ENCODE measurements around the gene GUCD1.

The GUCD1 gene

DNA sequence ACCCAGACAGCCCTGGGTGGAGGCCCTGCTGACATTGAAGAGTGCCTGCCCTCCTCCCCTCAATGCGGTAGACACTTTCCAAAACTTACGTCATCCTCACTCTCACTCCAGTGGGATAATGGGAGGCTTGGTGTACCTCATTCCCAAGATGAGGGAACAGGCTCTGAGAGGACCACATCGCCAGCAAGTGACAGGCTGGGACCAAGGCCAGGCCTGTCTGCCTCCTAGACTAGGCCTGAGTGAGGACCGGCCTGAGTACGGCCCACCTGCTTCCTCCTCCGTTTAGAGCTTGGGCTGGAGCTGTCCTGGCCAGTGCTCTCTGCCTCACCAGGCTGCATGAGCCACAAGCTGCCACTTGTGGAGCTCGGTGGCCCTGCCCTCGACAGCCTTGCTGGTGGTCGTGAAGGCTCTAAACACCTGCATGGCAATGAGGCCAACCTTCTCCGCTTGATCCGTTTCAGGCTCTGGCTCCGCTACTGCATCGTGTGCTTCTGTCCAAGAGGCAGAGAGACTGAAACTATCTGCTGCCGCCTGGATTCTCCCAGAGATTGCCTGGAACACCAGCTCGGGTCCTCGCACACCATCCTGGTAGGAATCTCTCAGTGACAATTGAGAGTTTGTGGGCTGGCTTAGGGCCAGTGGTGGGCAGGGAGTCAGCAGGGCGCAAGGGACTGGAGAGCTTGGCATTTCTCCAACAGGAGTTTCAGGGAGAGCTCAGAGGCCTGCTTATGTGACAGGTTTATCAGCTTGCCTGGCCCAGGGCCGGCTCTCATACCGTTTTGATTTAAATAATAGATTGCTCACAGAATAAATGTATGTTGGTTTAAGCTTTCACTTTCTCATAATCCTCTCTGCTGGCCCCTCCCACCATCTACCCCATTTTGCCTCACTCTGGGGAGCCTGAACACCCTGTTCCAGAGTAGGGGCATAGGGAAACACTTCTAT, 28.6 kb upstream of the GUCD1 start:
- DNase-seq (ENCODE audit: low spot score), result no peak
- Histone ChIP-seq H3K4me1 (ENCODE audit: insufficient read depth, poor library complexity, severe bottlenecking) (peaks cover 25% of the 10 kb centered on the region), H3K4me3 (ENCODE audit: severe bottlenecking) (no peak overlapping the region), H3K36me3 (ENCODE audit: low read depth) (no peaks in the 10 kb centered on the region), H3K27me3 (ENCODE audit: insufficient read depth, poor library complexity, severe bottlenecking) (no peaks in the 10 kb centered on the region), H3K9me3 (ENCODE audit: severe bottlenecking) (no peaks in the 10 kb centered on the region), H3K27ac (ENCODE audit: poor library complexity, severe bottlenecking) (no peak overlapping the region)
- ATAC-seq (ENCODE audit: low read depth), result no peak
- TF ChIP-seq, protein P1, sequence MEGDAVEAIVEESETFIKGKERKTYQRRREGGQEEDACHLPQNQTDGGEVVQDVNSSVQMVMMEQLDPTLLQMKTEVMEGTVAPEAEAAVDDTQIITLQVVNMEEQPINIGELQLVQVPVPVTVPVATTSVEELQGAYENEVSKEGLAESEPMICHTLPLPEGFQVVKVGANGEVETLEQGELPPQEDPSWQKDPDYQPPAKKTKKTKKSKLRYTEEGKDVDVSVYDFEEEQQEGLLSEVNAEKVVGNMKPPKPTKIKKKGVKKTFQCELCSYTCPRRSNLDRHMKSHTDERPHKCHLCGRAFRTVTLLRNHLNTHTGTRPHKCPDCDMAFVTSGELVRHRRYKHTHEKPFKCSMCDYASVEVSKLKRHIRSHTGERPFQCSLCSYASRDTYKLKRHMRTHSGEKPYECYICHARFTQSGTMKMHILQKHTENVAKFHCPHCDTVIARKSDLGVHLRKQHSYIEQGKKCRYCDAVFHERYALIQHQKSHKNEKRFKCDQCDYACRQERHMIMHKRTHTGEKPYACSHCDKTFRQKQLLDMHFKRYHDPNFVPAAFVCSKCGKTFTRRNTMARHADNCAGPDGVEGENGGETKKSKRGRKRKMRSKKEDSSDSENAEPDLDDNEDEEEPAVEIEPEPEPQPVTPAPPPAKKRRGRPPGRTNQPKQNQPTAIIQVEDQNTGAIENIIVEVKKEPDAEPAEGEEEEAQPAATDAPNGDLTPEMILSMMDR (IDR thresholded peaks at IDR 0.05; ENCODE audit: poor library complexity, severe bottlenecking), result no peak

DNA sequence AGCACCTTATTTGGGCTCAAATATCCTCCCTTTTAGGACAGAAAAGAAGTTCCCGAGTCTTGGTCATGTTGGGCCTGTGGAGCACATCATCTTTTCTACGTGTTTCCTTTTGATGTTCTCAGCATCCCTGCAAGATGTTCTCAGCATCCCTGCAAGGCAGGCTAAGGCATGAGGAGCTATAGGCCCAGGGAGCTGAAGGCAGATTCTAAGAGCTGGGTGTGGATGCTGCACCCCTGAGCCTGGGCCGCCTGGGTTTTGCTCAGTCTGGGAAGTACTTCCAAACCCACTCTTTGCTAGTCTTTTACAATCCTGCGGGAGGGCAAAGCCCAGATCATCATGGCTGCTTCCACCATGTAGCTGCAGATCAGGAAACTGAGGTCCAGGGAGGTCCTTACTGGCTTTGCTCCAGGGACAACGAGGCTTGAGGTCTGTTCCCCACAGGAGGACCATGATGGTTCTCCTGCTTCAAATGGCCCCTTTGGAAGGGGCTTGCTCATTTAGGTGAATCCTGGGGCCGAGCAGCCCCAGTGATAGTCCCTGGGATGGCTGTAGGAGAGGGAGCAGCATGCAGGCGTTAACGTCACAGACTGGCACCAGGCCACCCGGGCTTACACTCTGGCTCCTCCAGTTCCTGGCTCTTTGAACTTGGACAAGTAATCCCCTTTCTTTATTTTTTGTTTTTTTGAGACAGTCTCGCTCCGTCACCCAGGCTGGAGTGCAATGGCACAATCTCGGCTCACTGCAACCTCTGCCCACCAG, 27.3 kb upstream of the GUCD1 start:
- H3K36me3 ChIP-seq (ENCODE audit: low read depth), result peaks cover 5% of the 10 kb centered on the region; the same call in 1 of the 2 replicates
- no peak for DNase-seq (ENCODE audit: low spot score)
- TF ChIP-seq, protein P1 (IDR thresholded peaks at IDR 0.05; ENCODE audit: poor library complexity, severe bottlenecking), result no peak
- no peak overlapping the region for H3K4me3 ChIP-seq (ENCODE audit: severe bottlenecking)
- H3K9me3 ChIP-seq (ENCODE audit: severe bottlenecking), result no peaks in the 10 kb centered on the region
- ATAC-seq (ENCODE audit: low read depth), result no peak
- peaks cover 32% of the 10 kb centered on the region for H3K4me1 ChIP-seq (ENCODE audit: insufficient read depth, poor library complexity, severe bottlenecking)
- H3K27me3 ChIP-seq (ENCODE audit: insufficient read depth, poor library complexity, severe bottlenecking), result no peaks in the 10 kb centered on the region
- no peak overlapping the region for H3K27ac ChIP-seq (ENCODE audit: poor library complexity, severe bottlenecking)

DNA sequence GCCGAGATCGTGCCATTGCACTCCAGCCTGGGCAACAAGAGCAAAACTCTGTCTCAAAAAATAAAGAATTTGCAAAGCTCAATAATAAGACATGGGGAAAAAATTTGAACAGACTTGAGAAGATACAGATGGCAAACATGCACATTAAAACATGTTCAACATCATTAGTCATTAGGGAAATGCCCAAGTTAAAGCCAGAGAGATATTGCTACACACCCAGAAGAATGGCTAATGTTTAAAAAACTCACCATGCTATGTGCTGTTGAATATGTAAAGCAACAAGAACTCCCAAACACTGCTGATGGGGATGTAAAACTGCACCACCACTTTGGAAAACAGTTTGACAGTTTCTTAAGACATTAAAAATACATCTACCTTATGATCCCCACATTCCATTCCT, 25.3 kb upstream of the GUCD1 start:
- H3K27me3 ChIP-seq (ENCODE audit: insufficient read depth, poor library complexity, severe bottlenecking), result no peaks in the 10 kb centered on the region
- H3K4me1 ChIP-seq (ENCODE audit: insufficient read depth, poor library complexity, severe bottlenecking), result peaks cover 32% of the 10 kb centered on the region
- peaks cover 12% of the 10 kb centered on the region; the same call in 1 of the 2 replicates for H3K36me3 ChIP-seq (ENCODE audit: low read depth)
- no peak overlapping the region for H3K4me3 ChIP-seq (ENCODE audit: severe bottlenecking)
- no peaks in the 10 kb centered on the region for H3K9me3 ChIP-seq (ENCODE audit: severe bottlenecking)
- no peak for DNase-seq (ENCODE audit: low spot score)
- ATAC-seq (ENCODE audit: low read depth), result peak; percentile 56
- TF ChIP-seq, protein P1 (IDR thresholded peaks at IDR 0.05; ENCODE audit: poor library complexity, severe bottlenecking), result no peak
- peak overlapping the region; percentile 85 for H3K27ac ChIP-seq (ENCODE audit: poor library complexity, severe bottlenecking)

DNA sequence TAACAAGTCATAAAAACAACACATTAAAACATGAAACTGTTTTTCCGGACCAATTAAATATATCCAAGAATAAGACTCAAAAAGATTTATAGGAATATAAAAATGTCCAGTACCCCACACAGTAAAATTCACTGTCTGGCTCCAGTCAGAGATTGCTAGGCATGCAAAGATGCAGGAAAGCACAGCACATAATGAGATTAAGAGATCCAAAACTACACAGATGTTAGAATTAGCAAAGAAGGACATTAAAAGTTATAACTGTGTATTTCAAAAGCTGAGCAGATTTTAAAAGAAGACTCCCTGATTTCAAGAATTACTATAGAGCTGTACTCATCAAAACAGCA, 24.3 kb upstream of the GUCD1 start:
- TF ChIP-seq, protein P1 (IDR thresholded peaks at IDR 0.05; ENCODE audit: poor library complexity, severe bottlenecking), result no peak
- peaks cover 32% of the 10 kb centered on the region for H3K4me1 ChIP-seq (ENCODE audit: insufficient read depth, poor library complexity, severe bottlenecking)
- no peaks in the 10 kb centered on the region for H3K9me3 ChIP-seq (ENCODE audit: severe bottlenecking)
- H3K27ac ChIP-seq (ENCODE audit: poor library complexity, severe bottlenecking), result peak overlapping the region; percentile 85
- ATAC-seq (ENCODE audit: low read depth) (no peak), DNase-seq (ENCODE audit: low spot score) (no peak)
- peaks cover 22% of the 10 kb centered on the region for H3K36me3 ChIP-seq (ENCODE audit: low read depth)
- no peak overlapping the region for H3K4me3 ChIP-seq (ENCODE audit: severe bottlenecking)
- H3K27me3 ChIP-seq (ENCODE audit: insufficient read depth, poor library complexity, severe bottlenecking), result no peaks in the 10 kb centered on the region

All from RWPE2 (cell line).